ENCODE data around the gene SBF2. TPM values are rescaled to one million over a fixed set of nuclear protein-coding genes. Genes with fewer than 3 reads are reported as not detected.

Gene SBF2
- total and polyA plus RNA-seq, 9 of the 15 experiments (the other 6 are each of a cell fraction or from before 2014, with no cell fraction given) = 0.80 to 9.5 (median 5.0) TPM

GRCh38 chr11:10328314-10329098, 34.5 kb upstream of the SBF2 start (continued):
- TF ChIP-seq MEIS2 (IDR thresholded peaks at IDR 0.05; ENCODE audit: partially characterized antibody) = peak; percentile 77

GRCh38 chr11:10327254-10327653, 33.2 kb upstream of the SBF2 start:
- Histone ChIP-seq H3K9me1 (ENCODE audit: control insufficient read depth, insufficient read depth, low read length) (no peaks in the 10 kb centered on the region), H3K9me3 (replicated peaks; ENCODE audit: control insufficient read depth, insufficient read depth, low read depth, low read length) (no peaks in the 10 kb centered on the region), H3K79me2 (ENCODE audit: control insufficient read depth, insufficient read depth, low read length) (no peaks in the 10 kb centered on the region), H3K9ac (ENCODE audit: insufficient read depth in 1 of 2, low read depth in 2 of 2, low read length in 2 of 2) (no peak overlapping the region), H3K4me2 (ENCODE audit: insufficient read depth, low read length) (no peak overlapping the region), H3K4me3 (no peak overlapping the region), H3K27me3 (ENCODE audit: control insufficient read depth in 2 of 2, insufficient read depth in 2 of 2, low read length in 2 of 2) (no peaks in the 10 kb centered on the region), H2AFZ (ENCODE audit: low read depth, low read length) (no peak overlapping the region), H4K20me1 (replicated peaks; ENCODE audit: control insufficient read depth, insufficient read depth, low read length) (no peaks in the 10 kb centered on the region; the same call in 1 of the 2 replicates), H3K36me3 (ENCODE audit: control insufficient read depth, insufficient read depth, low read length) (no peaks in the 10 kb centered on the region), H3K4me1 (replicated peaks in 1 of 2; ENCODE audit: control insufficient read depth in 2 of 2, insufficient read depth in 2 of 2, low read length in 2 of 2) (peaks cover 0 to 5% of the 10 kb centered on the region in 2 experiments; a peak in 2 of 5 replicates), H3K27ac (ENCODE audit: extremely low read depth, low read depth, low read length) (no peak overlapping the region)
- in situ Hi-C loops (cut with MboI) (no loop called here), intact Hi-C loops (cut with micrococcal nuclease) (no loop called here)
- no peak for FAIRE-seq
- no peak for ATAC-seq
- peak in 2 of 4 experiments; percentile 28 to 29 for DNase-seq (ENCODE audit: extremely low read depth in 1 of 4, low spot score in 3 of 4)
- ChIA-PET CTCF (ENCODE audit: low intra/inter-chr PET ratio) (no interaction called here), POLR2A (interaction anchor here (0.5 to 2.3 kb wide), 3 partner anchors 9 to 322 kb away, joined by 3 to 8 read pairs (median 3); no protein-coding TSS in a partner anchor)
- no TSS peak for BruUV-seq (replicated peaks)
- no peak for TF ChIP-seq CREB3L1 (IDR thresholded peaks at IDR 0.05; ENCODE audit: borderline replicate concordance, low read depth)
- TF ChIP-seq TCF3 (CRISPR knock-in tag; IDR thresholded peaks at IDR 0.05) = peak; percentile 36; the same call in 1 of the 2 replicates
- no peak for TF ChIP-seq KAT7 (CRISPR knock-in tag; IDR thresholded peaks at IDR 0.05; ENCODE audit: borderline replicate concordance)
- peak; percentile 44; the same call in 1 of the 2 replicates for TF ChIP-seq EP300 (IDR thresholded peaks at IDR 0.05; ENCODE audit: low read length)
- no peak for TF ChIP-seq ZZZ3 (IDR thresholded peaks at IDR 0.05)
- peak; percentile 85 for TF ChIP-seq CEBPB (tag; IDR thresholded peaks at IDR 0.05)
- no peak for TF ChIP-seq RBBP5 (IDR thresholded peaks at IDR 0.05; ENCODE audit: borderline replicate concordance, insufficient read depth, low read length, poor library complexity, severe bottlenecking)
- TF ChIP-seq NCOR1 (IDR thresholded peaks at IDR 0.05) = peak; percentile 31; the same call in 1 of the 2 replicates
- no peak for TF ChIP-seq KDM1A (IDR thresholded peaks at IDR 0.05)
- TF ChIP-seq ZNF277 (CRISPR knock-in tag; IDR thresholded peaks at IDR 0.05; ENCODE audit: borderline replicate concordance) = no peak
- TF ChIP-seq CBFA2T3 (IDR thresholded peaks at IDR 0.05) = peak; percentile 30; the same call in 1 of the 2 replicates
- TF ChIP-seq C11orf30 (IDR thresholded peaks at IDR 0.05; ENCODE audit: low read depth) = peak; percentile 81
- TF ChIP-seq ZBTB43 (CRISPR knock-in tag; IDR thresholded peaks at IDR 0.05) = no peak
- TF ChIP-seq MAFG (tag; conservative IDR thresholded peaks at IDR 0.05) = peak; percentile 79
- TF ChIP-seq TRIM28 (IDR thresholded peaks at IDR 0.05) = 0 out of 2 replicates have a peak, but pooled peaks have one; percentile 51
- no peak for TF ChIP-seq RAD51 (IDR thresholded peaks at IDR 0.05; ENCODE audit: borderline replicate concordance, low read depth)
